HepG2 (cell line): ENCODE results near the gene REEP6. TPM values are rescaled to one million over a fixed set of nuclear protein-coding genes. Genes with fewer than 3 reads are reported as not detected.

Experiments
- HIVEP1 ChIP-seq: sonication (generic); formaldehyde crosslinking; IDR thresholded peaks from 2 replicates; pipeline ENCODE4 v1.4.0; 2020; ENCODE audit warnings: mild to moderate bottlenecking, missing genetic modification reagents
- HOXD1 ChIP-seq: sonication (generic); formaldehyde crosslinking; IDR thresholded peaks from 2 replicates; pipeline ENCODE4 v1.5.0; 2020; ENCODE audit warnings: missing genetic modification reagents
- IRX3 ChIP-seq: sonication (generic); formaldehyde crosslinking; IDR thresholded peaks from 2 replicates; pipeline ENCODE4 v1.8.1; 2023; ENCODE audit warnings: mild to moderate bottlenecking, low read depth, missing genetic modification reagents, borderline replicate concordance
- KAT8 ChIP-seq: IDR thresholded peaks from 2 replicates; pipeline ENCODE4 v1.6.1; 2016; ENCODE audit warnings: missing genetic modification reagents, missing compliant biosample characterization
- MEIS2 ChIP-seq: sonication (generic); formaldehyde crosslinking; IDR thresholded peaks from 2 replicates; pipeline ENCODE4 v1.9.0; 2021; ENCODE audit warnings: mild to moderate bottlenecking, missing genetic modification reagents
- RNF2 ChIP-seq: fragments of 450-650 bp; conservative IDR thresholded peaks from 2 replicates; pipeline ENCODE4 v1.6.1; 2016; ENCODE audit warnings: low read depth
- RXRA ChIP-seq: sonication (generic); formaldehyde crosslinking; IDR thresholded peaks from 2 replicates; pipeline ENCODE4 v1.5.1; 2020; ENCODE audit warnings: missing genetic modification reagents
- TRIM24 ChIP-seq: sonication (generic); formaldehyde crosslinking; IDR thresholded peaks from 2 replicates; pipeline ENCODE4 v1.8.0; 2022; ENCODE audit warnings: mild to moderate bottlenecking, missing genetic modification reagents
- ZFP36L2 ChIP-seq: sonication (generic); formaldehyde crosslinking; IDR thresholded peaks from 2 replicates; pipeline ENCODE4 v1.4.0; 2020; ENCODE audit warnings: missing genetic modification reagents
- ZFP82 ChIP-seq: sonication (generic); formaldehyde crosslinking; IDR thresholded peaks from 2 replicates; pipeline ENCODE4 v1.5.1; 2020; ENCODE audit warnings: mild to moderate bottlenecking, missing genetic modification reagents, borderline replicate concordance
- ZNF18 ChIP-seq: sonication (generic); formaldehyde crosslinking; IDR thresholded peaks from 2 replicates; pipeline ENCODE4 v1.8.0; 2022; ENCODE audit warnings: mild to moderate bottlenecking, missing genetic modification reagents; ENCODE audit not compliant: insufficient replicate concordance
- ZNF468 ChIP-seq: sonication (generic); formaldehyde crosslinking; IDR thresholded peaks from 2 replicates; pipeline ENCODE4 v1.8.0; 2022; ENCODE audit warnings: mild to moderate bottlenecking, moderate library complexity, missing genetic modification reagents
- ZNF746 ChIP-seq: sonication (generic); formaldehyde crosslinking; IDR thresholded peaks from 2 replicates; pipeline ENCODE4 v1.8.0; 2022; ENCODE audit warnings: mild to moderate bottlenecking, missing genetic modification reagents
- ZNF784 ChIP-seq: sonication (generic); formaldehyde crosslinking; IDR thresholded peaks from 2 replicates; pipeline ENCODE4 v1.5.1; 2020; ENCODE audit warnings: missing genetic modification reagents, mild to moderate bottlenecking, borderline replicate concordance
- polyA plus RNA-seq, 8 experiments: library from polyadenylated mRNA; depleted of rRNA in 3 of 8; stranded (reverse) in 7 of 8; unstranded in 1 of 8; fragments of >200 nt; fragmentation: Illumina TruSeq in 4 of 8; extraction: Trizol in 4 of 8; gene quantifications; 2 replicates each; pipeline versions ENCODE4 v1.2.1 to v1.2.3, GENCODE V29; 2011 to 2016; ENCODE audit warnings: low read depth in 4 of 8, missing spikeins in 1 of 8, mixed read lengths in 1 of 8; ENCODE audit not compliant: insufficient read depth in 1 of 8
- total RNA-seq, 5 experiments: library from RNA; depleted of rRNA; stranded (reverse); fragments of >200 nt; fragmentation: Illumina TruSeq; extraction: Trizol; gene quantifications; 2 replicates each; pipeline ENCODE4 v1.2.3, GENCODE V29; 2016; ENCODE audit warnings: low read depth in 1 of 5
- TF ChIP-seq, protein P1 (sequence below): sonication (generic); formaldehyde crosslinking; IDR thresholded peaks from 2 replicates; pipeline ENCODE4 v1.8.0; 2022; ENCODE audit warnings: missing genetic modification reagents, mild to moderate bottlenecking, inconsistent platforms, borderline replicate concordance
- TF ChIP-seq, protein P2 (sequence below): IDR thresholded peaks from 2 replicates; pipeline ENCODE4 v1.6.1; 2016; ENCODE audit warnings: control low read depth
- TF ChIP-seq, protein P3 (sequence below): sonication (generic); formaldehyde crosslinking; IDR thresholded peaks from 2 replicates; pipeline ENCODE4 v1.4.0; 2020; ENCODE audit warnings: missing genetic modification reagents

Gene REEP6
- total and polyA plus RNA-seq, 2 of the 13 experiments (the other 11 are each of a cell fraction or from before 2014, with no cell fraction given): 10.0 to 28.8 TPM

DNA sequence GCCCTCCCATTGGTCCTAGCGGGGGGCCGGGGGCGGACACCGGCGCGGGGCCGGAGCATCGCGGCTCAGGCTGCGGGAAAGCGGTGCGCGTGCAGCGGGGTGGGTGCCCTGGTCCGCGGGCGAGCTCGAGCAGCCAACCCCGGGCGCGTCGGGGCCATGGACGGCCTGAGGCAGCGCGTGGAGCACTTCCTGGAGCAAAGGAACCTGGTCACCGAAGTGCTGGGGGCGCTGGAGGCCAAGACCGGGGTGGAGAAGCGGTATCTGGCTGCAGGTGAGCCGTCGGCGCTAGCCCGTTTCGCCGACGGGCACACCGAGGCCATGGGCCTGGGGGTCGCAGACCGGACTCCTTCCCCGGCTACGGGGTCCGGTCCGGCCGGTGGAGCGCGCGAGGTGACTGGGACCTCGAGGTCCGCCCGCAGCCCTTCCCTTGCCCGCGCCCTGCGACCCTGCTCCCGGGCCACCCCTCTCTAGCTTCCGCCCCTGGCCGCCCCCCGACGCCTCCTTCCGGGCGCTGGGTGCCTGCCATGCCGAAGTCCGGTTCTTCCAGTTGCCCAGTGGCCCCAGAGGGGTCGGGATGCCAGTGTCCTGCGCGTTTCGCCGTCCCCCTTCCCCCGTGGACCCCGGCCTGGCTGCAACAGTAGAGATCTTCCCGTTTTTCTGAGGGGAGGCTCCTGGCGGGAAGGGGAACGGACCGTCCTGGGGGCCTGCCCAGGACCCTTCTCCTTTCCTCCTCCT, at the start of gene REEP6 (continued):
- TF ChIP-seq ZFP36L2 (no peak), TRIM24 (CRISPR knock-in tag) (no peak), RNF2 (peak; percentile 86), ZNF18 (CRISPR knock-in tag) (no peak), ZFP82 (0 out of 2 replicates have a peak, but pooled peaks have one; percentile 76), KAT8 (CRISPR knock-in tag) (peak; percentile 11; the same call in 1 of the 2 replicates), HIVEP1 (CRISPR knock-in tag) (no peak; the same call in 1 of the 2 replicates), ZNF746 (peak; percentile 71; the same call in 1 of the 2 replicates), RXRA (CRISPR knock-in tag) (peak; percentile 43; the same call in 1 of the 2 replicates), ZNF468 (CRISPR knock-in tag) (no peak), HOXD1 (CRISPR knock-in tag) (0 out of 2 replicates have a peak, but pooled peaks have one; percentile 62), IRX3 (CRISPR knock-in tag) (0 out of 2 replicates have a peak, but pooled peaks have one; percentile 44), ZNF784 (CRISPR knock-in tag) (0 out of 2 replicates have a peak, but pooled peaks have one; percentile 48), MEIS2 (CRISPR knock-in tag) (peak; percentile 79; the same call in 1 of the 2 replicates)
- TF ChIP-seq, protein P1, sequence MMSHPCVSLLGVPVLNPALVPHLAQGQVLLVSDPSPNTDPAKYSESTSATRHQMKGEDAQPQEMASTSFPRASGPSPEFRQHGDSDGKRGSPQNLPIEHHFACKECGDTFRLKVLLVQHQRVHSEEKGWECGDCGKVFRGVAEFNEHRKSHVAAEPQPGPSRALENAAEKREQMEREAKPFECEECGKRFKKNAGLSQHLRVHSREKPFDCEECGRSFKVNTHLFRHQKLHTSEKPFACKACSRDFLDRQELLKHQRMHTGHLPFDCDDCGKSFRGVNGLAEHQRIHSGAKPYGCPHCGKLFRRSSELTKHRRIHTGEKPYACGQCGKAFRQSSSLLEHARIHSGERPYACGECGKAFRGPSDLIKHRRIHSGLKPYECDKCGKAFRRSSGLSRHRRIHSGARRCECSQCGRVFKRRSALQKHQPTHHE (CRISPR knock-in tag): 0 out of 2 replicates have a peak, but pooled peaks have one; percentile 46
- TF ChIP-seq, protein P2, sequence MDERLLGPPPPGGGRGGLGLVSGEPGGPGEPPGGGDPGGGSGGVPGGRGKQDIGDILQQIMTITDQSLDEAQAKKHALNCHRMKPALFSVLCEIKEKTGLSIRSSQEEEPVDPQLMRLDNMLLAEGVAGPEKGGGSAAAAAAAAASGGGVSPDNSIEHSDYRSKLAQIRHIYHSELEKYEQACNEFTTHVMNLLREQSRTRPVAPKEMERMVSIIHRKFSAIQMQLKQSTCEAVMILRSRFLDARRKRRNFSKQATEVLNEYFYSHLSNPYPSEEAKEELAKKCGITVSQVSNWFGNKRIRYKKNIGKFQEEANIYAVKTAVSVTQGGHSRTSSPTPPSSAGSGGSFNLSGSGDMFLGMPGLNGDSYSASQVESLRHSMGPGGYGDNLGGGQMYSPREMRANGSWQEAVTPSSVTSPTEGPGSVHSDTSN: no peak
- TF ChIP-seq, protein P3, sequence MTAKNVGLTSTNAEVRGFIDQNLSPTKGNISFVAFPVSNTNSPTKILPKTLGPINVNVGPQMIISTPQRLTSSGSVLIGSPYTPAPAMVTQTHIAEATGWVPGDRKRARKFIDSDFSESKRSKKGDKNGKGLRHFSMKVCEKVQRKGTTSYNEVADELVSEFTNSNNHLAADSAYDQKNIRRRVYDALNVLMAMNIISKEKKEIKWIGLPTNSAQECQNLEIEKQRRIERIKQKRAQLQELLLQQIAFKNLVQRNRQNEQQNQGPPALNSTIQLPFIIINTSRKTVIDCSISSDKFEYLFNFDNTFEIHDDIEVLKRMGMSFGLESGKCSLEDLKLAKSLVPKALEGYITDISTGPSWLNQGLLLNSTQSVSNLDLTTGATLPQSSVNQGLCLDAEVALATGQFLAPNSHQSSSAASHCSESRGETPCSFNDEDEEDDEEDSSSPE (CRISPR knock-in tag): peak; percentile 46; the same call in 1 of the 2 replicates
